Activated T-helper 9 cell treated with anti-CD3 and anti-CD28 coated beads, Interleukin-2, amount 50 U/mL, for 16 hours (primary cell): ENCODE results near the gene CALML5.

Source experiments
- DNase-seq: peaks from one replicate; pipeline ENCODE4 v3.0.0-alpha.2; 2020; ENCODE audit warnings: low read depth

CALML5 gene

DNA sequence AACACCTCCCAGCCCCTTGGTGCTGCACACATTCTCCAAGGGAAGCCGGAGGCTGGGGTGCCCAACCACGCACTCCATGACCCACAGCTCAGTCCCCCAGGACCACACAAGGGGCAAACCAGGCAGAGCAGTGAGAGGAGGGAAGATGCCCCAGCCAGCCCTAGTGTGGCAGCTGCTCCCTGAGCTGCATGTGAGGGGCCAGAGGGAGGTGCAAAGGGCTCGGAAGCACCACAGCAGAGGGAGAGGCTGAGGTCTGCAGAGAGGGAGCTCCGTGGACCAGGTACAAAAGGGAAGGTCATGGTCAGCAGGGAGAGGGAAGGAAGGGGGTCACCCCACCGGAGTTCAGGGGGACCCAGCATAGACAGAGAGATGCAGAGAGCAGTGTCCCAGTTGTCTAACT is 1.5 kb upstream of the CALML5 start:
- no peak for DNase-seq

DNA sequence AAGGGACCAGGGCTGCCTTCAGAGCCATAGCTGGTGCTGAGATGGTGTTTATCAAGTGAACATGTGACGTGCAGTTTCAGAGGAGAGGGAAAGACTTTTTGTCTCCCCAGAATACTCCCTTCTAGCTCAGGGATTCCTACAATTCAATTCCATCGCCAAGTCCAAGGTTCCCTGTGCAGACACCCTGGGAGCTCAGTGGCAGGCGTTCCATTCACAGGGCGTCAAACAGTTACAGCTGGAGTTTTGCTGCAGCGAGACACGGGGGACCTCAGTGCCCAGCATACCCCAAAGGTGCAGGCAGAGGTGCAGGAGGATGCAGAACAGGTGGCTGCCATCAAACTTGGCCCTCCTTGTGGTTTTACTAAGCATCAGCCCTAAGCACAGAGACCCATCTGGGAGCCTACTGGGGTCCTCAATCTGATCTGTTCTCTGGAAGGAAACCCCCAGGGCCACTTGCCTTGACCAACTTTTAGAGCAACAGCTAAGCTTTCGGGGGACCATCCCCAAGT is 846 bp upstream of the CALML5 start:
- no peak for DNase-seq

DNA sequence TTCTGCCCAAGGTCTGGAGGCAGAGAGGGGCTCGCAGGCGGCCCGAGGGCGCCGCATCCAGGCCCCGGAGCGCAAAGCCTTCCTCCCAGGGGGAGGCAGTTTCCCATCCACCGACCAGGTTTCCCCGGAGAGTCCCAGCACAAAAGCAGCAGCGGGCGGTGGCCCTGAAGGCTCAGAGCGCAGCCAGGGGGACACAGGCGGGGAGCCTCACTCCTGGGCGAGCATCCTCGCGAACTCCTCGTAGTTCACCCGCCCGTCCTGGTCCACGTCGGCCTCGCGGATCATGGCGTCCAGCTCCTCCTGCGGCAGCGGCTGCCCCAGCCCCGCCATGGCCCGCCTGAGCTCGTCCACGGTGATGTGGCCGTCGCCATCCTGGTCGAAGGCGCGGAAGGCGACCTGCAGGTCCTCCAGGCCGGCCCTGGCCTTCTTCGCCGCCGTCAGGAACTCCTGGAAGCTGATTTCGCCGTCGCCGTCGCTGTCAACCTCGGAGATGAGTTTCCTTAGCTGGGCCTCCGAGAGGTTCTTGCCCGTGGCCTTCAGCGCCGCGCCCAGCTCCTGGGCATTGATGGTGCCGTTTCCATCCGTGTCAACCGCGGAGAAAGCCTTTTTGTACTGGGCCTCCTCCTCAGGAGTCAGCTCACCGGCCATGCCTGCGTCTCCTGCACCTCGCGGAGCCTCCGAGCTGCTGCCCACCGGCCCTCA is 428 bp downstream of the CALML5 start:
- DNase-seq, result no peak

DNA sequence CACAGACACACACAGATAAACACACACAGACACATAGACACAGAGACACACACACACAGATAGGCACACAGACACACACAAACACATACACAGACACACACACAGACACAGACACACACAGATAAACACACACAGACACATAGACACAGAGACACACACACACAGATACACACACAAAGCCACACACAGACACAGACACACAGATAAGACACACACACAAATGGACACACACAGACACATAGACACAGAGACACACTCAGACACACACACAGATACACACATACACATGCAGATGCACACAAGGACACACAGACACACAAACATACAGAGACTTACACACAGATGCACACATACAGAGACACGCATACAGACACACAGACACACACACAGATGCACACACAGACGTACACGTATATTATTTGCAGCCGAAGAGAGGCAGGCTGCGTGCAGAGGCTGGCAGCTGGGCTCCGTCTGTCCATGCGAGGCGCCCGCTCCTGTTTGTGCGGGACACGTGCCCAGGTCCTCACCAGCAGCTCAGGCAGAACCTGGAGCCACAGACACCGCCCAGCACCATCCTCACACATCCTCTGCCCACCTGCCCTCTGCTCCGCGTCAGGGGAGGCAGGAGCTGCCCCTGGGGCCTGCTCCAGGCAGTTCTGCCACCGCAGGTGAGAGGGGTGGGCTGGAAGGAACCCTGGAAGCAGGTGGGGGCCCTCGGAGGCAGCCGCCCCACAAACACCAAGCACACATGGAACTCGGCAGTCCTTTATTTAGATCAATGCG is 1.2 kb downstream of the CALML5 start:
- no peak for DNase-seq

DNA sequence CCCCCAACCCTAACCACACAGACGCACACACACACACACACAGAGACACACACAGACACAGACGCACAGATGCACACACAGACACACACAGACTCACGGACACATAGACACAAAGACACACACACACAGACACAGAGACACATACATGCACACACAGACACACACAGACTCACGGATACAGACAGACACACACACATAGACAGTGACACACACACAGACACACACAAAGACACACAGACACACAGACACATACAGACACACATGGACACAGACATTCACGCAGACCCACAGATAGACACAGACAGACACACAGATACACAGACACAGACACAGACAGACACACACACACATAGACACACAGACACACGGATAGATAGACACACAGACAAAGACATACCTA is 2.1 kb downstream of the CALML5 start:
- DNase-seq, result no peak

DNA sequence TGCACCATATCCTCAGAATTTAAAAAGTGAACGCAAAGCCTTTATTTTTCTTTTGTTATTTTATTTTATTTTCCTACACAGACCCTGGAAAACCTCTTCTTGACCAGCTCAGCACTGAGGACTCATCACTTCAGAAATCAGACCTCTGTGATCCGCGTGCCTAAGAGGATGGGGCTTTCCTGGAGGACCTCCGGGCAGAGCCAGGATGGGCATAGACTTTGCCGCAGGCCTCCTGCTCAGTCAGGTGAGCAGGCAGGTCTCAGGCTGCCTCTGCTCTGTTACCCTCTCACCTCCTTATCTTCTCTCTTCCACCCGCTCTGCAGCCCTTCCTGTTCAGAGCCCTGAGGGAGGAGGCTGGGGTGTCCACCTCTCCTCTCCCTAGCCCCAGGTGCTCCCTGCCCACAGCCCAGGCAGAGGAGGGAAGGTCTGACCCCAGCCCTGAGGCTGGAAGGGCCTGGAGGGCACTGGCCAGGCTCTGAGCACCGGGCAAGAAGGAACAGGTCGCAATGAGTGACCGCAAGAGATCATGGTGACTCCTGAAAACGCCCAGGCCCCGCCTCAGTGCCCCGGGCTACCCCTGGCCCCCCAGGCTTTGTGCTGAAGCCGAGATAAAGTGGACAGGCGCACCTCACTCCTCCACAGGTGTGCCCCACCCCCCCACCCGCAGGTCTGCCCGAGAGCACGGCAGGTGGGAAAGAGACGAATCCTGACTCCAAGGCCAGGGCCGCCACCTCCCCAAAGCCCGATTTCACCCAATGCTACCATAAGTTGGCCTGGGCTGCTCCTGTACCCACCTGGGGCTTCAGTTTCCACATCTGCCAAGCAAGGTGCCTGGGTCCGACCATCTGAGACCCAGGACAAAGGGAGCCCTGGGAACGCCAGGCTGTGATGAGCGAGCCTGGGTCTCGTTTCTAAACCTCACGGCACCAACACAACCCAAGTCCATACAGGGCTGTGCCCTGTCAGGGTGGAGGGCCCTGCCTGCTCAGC is 2.8 kb downstream of the CALML5 start:
- DNase-seq, result no peak

DNA sequence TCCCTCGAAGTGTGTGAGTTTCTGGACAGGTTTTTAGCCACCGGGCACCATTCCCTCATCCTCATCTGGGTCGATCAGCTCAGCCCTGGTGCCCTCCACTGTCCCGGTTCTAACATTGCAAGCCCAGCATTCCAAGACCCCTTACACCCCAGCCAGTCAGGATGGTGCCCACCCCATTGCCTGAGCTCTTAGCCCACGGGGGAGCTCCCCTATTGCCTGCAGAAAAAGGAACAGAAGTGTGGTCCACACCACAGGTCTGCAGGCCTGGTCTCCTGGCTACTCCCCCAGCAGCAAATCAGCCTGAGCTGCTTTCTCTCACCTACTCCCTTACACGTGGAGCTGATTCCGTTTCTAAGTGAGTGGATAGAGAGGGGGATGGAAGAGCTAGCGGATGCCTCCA is 4.8 kb downstream of the CALML5 start:
- no peak for DNase-seq

DNA sequence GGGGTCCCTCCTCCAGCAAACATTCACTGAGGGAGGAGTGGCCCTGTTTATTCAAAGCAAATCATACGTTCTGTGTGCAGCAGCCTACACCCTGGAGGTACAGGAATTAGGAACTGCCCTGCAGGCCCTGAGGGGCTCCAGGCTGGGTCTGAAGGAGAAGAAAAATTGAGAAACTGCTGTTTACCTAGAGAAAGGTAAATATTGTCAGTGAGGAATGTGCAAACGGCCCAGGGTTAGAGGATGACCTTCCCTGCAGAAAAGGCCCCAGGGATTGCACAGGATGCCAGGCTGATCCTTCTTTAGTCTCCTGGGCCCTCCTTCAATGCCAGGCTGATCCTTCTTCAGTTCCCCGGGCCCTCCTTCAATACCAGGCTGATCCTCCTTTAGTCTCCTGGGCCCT is 5.7 kb downstream of the CALML5 start:
- DNase-seq, result no peak

DNA sequence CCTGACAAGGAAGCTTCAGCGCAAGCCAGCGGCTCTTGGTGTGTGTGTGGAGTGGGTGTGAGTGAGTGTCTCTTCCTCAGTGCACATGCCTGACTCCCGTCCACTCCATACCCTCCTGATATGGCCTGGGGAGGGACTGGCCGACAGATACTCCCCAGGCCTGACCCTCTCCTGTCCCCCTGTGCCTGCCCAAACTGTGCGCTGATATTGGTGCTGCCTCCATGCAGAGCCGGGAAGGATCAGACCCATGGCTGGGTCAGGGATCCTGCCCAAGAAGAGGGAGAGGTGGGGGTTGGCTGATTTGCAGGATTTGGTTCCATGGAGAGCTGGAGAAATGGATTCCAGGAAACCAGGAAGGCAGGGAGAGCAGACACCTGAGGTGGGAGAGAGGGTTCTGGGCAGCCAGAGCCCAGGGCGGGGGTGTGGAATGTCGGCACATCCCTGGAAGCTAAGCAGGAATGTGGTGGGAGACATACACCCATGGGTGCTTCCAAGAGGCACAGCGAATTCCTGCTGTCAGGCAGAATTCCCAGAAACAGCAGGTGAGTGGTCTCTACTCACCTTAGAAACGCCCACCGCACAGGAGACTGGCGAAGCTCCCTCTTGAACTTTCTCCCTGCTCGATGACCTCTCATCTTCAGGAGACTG is 6.3 kb downstream of the CALML5 start:
- DNase-seq, result no peak

DNA sequence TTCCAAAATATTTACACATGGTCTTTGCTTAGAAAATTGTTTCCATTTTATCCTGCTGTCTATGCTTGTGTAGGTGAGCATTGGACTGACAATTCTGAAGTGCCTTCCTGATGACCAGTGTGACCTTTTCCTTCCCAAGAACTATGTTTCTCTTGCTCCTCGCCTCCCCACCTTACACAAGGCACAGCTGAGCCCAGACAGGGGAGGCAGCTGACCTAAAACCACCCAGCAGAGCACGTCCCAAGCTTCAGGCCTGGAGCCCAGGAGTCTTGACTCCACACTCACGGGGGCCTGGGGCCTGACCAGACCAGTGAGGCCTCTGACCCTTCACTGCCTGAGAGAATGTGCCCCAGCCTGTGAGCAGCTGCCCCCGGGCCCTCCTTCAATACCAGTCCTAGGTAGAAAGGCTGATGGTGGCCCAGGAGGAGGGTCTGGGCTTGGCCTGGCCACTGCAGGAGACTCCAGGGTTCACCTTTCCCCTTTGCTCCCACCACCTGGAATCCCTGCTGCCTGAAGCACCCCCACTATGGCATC is 7.0 kb downstream of the CALML5 start:
- no peak for DNase-seq

DNA sequence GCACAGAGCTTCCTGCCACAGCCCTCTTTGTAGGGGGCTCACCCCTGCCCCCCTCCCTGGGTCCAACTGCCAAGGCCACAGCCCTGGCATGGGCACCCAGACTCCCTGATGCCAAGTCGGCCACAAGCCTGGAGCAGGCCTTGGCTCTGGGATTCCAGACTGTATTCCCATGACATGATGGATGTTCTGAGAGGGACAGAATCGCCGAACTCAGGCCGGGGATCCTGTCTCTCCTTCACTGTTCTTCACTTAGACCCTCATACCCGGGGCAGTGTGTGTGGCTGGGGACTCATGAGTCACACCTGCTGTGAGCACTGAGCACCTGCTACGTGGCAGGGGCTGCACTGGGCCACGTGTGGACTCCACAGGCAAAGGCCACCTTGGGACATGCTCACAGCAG is 7.9 kb downstream of the CALML5 start:
- no peak for DNase-seq

DNA sequence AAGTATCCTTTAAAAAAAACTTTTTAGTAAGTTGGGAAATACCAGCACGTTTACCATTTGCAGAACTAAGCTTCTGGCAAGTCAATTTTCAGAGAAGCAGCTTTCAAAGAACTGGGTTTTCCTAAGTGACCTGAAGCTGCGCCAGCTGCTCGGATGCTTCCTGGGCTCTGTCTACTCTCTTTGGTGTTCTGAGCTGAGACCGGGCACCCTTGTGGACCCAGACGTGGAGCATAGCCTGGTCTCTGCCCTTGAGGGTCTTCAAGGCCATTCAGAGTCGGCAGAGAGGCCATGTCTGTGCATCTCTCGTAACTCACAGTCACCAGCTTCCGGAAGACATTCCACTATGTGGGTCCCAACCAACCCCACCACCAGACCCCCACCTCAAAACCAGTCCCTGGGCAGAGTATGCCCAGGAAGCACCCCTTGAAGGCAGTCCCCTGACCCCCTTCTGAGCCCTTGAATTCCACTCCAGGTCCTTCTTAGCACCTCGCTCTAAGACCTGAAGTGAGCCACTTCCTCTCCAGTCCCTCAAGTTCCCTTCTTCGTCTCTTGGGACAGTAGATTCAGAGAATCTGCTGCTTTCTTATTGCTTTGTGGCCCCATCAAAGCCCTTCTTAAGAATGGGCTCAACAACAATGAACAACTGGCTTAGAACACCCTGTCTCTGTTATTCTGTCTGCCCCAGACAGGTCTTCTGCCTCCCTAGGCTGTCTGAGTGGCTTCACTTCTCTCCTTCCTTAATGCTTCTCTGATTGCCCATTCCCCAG is 8.5 kb downstream of the CALML5 start:
- no peak for DNase-seq

DNA sequence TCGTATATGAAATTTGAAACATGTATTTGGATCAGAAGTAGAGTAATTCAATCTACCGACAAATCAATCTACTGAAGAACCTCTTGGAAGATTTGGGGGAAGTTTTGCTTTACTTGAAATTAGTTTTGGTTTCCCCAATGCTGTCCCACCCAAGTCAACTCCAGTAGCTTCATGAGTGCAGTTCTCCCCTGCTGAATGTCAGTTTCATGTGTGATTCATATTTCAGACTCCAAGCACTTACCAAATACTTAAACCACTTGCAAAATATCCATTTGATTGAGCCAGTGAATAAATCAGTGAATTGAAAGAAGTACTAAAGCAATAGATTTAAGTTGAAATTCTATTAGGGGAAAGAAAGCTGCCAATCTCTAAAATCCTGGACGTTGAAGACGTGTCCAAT is 9.3 kb downstream of the CALML5 start:
- DNase-seq, result no peak

DNA sequence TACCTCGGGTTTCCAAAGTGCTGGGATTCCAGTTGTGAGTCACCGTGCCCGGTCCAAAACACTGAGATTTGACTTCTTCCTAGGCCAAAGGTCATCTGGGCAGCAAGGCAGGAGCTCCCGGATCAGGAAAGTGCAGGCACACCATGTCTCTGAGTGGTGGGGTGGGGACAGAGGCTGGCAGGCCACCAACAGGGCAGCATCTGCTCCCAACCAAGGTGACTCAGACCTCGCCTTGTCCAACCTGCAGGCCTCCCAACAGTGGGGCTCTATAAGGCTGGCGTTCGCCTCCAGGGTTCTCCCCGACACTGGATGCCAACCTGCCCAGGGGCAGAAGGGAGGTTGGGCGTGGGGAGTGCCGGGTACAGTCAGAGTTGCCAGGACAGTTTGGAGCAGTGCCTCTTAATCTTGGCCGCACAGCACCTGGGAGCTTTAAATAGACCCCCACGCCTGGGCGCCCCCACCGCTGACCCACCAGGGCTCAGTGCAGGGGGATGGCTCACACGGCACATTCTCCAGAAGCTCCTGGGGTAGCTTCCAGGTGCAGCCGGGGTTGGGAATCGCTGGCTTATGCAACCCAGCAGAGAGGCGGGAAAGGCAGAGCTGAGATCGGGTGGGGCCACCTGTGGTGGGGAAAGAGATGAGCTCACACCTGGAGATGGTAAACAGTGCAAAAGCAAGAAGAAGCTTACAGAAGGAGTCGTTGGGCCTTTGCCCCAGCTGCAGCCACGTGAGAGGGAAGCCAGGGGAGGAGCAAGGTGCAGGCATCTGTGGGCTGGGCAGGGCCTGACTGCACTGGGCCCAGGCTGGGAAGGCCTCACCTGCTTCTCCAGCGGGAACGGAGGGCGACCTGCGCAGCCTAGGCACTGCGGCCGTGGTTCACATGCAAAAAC is 10.9 kb downstream of the CALML5 start:
- DNase-seq, result no peak

DNA sequence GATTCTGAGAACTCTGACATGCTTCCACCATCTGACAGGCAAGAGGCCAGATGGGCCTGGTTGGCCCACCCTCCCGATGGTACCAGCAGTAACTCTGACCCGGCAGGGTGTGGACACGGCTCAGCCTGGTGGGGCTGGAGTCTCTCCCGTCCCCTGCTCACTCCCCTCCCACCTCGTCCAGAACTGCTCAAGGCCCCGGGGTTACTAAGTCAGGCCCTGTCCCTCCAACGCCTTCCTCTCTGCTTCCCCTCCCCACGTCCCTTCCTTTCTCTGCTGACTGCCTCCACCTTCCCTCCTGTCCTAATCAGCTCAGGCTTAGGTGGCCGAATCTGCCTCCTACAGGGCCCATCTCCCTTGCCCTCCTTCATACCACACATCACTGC is 12.5 kb downstream of the CALML5 start:
- DNase-seq, result no peak

DNA sequence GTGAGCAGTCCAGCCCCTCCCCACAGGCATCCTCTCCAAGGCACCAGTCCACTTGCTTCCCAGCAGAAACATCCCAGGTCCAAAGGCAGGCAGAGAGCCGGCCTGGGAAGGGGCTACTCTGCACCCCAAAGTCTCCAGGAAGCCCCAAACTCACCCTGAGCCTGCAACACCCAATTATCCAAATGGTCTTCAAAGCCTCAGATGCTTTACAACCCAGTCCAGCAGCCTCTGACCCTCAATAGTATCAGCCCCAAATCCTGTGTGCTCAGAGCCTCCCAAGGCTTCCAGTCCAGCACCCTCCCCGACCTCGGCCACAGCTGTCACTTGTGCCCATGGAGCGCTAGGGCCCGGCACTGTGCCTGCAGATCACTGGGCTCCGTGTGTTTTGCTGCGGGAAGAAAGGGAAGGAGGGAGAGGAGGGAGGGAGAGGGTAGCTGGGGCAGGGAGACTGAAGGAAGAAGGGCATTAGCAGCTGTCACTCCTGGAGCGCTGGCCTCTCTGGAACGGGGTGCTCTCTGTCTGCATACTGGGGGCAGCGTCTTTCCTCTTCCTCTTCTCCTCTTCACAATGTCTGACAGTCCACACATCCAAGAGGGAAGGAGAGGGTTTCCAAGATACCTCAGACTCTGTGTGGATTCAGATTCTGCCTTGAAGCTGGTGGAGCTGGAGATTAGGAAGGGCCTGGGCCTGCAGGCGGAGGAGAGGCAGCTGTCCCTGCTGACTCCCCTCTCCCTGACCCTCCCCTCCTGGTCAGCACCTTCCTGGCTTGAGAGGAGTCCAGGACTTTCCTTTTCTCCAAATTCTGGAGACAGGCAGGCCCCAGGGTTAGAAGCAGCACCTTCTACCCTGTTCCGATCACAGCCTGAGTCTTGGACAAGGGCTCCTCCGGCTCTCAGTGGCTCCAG is 13.2 kb downstream of the CALML5 start:
- no peak for DNase-seq

DNA sequence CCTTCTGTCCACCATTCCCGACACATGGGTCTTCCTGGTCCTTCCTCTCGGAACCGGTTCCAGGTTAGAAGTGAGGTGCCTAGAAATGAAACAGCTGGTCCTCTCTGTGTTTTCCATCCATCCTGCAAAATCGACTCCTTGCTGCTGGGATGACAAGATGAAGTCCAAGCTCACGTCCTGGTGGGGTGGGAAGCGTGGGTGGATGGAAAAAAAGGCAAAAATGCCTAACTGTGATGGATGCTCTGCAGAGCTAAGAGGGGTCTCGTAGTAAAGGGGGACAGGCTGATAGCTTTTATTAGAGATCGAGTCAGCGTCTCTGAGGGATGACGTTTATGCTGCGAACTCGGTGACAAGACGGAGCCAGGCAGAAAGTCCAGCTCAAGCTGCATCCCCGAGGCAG is 14.1 kb downstream of the CALML5 start:
- no peak for DNase-seq

DNA sequence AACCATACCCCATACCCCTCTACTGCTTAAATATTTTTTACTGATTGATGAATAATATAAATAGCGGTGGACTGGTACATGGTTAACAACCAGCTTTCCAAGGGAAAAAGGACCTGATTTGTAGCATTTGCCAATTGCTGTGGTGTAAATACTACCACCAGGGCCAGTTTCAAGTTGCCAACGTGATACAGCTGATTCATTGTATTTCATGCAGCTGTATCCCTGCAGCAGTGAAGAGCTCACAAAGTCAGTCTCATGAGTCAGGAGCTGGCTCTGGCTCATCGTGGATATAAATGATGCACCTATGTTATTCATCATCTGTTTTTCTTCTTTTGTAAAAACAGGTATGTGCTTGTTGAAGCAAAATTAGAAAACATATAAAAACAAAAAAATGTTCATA is 15.2 kb downstream of the CALML5 start:
- DNase-seq, result no peak

DNA sequence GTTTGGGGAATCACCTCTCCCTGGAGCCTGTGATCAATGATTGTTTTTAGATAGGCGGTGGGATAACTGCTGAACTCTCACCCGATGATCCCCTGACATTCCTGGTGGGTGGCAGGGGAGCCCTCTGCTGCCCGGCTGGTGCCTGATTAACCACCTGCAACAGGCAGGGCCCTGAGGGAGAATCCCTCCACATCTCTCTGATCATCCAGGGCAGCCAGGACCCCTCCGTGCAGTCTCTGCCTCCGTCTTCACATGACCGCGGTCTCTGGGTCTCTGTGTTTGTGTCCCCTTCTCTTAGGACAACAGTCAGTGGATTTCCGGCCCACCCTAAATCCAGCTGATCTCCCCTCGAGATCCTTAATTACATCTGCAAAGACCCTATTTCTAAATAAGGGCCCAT is 17.4 kb downstream of the CALML5 start:
- DNase-seq, result no peak
